Amygdala (tissue), 56 donors: ENCODE results near the gene BID.

ENCODE experiments used
- DNase-seq, 56 donors: peaks; one replicate each; lab custom pipeline; 2025; lab: John Stamatoyannopoulos, UW

Gene BID

GRCh38 chr22:17804331-17805080 lies 30.2 kb upstream of the BID start:
- DNase-seq: no peak

GRCh38 chr22:17803609-17804270 lies 29.5 kb upstream of the BID start:
- no peak for DNase-seq

- no peak for DNase-seq
Measured at GRCh38 chr22:17802822-17803221, 28.6 kb upstream of the BID start.

- DNase-seq: no peak
Measured at GRCh38 chr22:17802411-17802810, 28.1 kb upstream of the BID start.

GRCh38 chr22:17797721-17798559 lies 23.7 kb upstream of the BID start:
- DNase-seq: peak in 6 of 56 donors; percentile 18 to 47 (median 28)

- no peak for DNase-seq
Measured at GRCh38 chr22:17796695-17797094, 22.4 kb upstream of the BID start.

GRCh38 chr22:17795661-17796548 lies 21.6 kb upstream of the BID start:
- DNase-seq: no peak

GRCh38 chr22:17794726-17795542 lies 20.7 kb upstream of the BID start:
- DNase-seq: no peak

GRCh38 chr22:17792854-17793434 lies 18.7 kb upstream of the BID start:
- no peak for DNase-seq

- no peak for DNase-seq
Measured at GRCh38 chr22:17792299-17792698, 18.0 kb upstream of the BID start.

- no peak for DNase-seq
Measured at GRCh38 chr22:17791196-17791595, 16.9 kb upstream of the BID start.

- DNase-seq: peak in 6 of 56 donors; percentile 10 to 39 (median 22)
Measured at GRCh38 chr22:17789379-17790200, 15.3 kb upstream of the BID start.

- DNase-seq: peak in 1 of 56 donors; percentile 43
Measured at GRCh38 chr22:17788528-17789378, 14.5 kb upstream of the BID start.

- DNase-seq: no peak
Measured at GRCh38 chr22:17787716-17788330, 13.6 kb upstream of the BID start.

GRCh38 chr22:17787241-17787640 lies 13.0 kb upstream of the BID start:
- no peak for DNase-seq

GRCh38 chr22:17786435-17787161 lies 12.3 kb upstream of the BID start:
- peak in 21 of 56 donors; percentile 18 to 59 (median 38) for DNase-seq
